RWPE1 (cell line): Measurements from ENCODE around the gene AUTS2.

Source experiments
- CTCF ChIA-PET: fragments of 350-600 bp; sonication (Branson Sonifier 250); formaldehyde crosslinking; extraction: SDS; loops from one replicate; lab custom pipeline; 2021; lab: Yijun Ruan, JAX
- POLR2A ChIA-PET: fragments of 400-600 bp; formaldehyde crosslinking; extraction: SDS; loops from one replicate; lab custom pipeline; 2020; ENCODE audit warnings: antibody characterized with exemption; ENCODE audit not compliant: low non-redundant PET; lab: Yijun Ruan, JAX
- DNase-seq: peaks from one replicate; pipeline ENCODE4 v3.0.0; 2012; ENCODE audit warnings: low spot score
- H3K27ac ChIP-seq: fragments of 450-650 bp; 2 replicates; pipeline ENCODE4 v1.5.1; 2017
- TF ChIP-seq, protein P1 (sequence below): fragments of 450-650 bp; conservative IDR thresholded peaks from 2 replicates; pipeline ENCODE4 v1.5.1; 2017; ENCODE audit warnings: low read depth, mild to moderate bottlenecking

AUTS2 gene

DNA sequence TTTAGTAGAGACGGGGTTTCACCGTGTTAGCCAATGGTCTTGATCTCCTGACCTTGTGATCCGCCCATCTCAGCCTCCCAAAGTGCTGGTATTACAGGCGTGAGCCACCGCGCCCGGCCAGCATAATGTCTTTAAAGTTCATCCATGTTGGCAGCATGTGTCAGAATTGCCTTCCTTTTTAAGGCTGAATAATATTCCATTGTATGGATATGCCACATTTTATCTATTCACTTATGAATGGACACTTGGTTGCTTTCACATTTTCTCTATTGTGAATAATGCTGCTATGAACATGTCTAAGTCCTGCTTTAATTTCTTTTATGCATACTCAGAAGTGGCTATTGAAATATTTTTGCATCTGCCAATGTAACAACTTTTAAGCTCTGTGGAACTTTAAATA lies 779.7 kb downstream of the AUTS2 start:
- ChIA-PET CTCF (interaction anchor here (0.7 kb wide), 1 partner anchor 1354 kb away, joined by 3 read pairs; no protein-coding TSS in a partner anchor), POLR2A (no interaction called here)
- no peak overlapping the region for H3K27ac ChIP-seq
- TF ChIP-seq, protein P1, sequence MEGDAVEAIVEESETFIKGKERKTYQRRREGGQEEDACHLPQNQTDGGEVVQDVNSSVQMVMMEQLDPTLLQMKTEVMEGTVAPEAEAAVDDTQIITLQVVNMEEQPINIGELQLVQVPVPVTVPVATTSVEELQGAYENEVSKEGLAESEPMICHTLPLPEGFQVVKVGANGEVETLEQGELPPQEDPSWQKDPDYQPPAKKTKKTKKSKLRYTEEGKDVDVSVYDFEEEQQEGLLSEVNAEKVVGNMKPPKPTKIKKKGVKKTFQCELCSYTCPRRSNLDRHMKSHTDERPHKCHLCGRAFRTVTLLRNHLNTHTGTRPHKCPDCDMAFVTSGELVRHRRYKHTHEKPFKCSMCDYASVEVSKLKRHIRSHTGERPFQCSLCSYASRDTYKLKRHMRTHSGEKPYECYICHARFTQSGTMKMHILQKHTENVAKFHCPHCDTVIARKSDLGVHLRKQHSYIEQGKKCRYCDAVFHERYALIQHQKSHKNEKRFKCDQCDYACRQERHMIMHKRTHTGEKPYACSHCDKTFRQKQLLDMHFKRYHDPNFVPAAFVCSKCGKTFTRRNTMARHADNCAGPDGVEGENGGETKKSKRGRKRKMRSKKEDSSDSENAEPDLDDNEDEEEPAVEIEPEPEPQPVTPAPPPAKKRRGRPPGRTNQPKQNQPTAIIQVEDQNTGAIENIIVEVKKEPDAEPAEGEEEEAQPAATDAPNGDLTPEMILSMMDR = no peak
- no peak for DNase-seq

DNA sequence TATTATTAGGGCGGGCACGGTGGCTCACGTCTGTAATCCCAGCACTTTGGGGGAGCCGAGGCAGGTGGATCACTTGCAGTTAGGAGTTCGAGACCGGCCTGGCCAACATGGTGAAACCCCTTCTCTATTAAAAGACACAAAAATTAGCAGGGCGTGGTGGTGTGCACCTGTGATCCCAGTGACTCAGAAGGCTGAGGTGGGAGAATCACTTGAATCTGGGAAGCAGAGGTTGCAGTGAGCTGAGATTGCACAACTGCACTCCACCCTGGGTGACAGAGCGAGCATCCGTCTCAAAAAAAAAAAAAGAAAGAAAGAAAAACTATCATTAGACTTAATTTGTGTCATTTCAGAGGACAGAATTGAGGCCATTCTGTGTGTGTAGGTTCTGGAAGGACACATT lies 780.9 kb downstream of the AUTS2 start:
- POLR2A ChIA-PET = no interaction called here
- TF ChIP-seq, protein P1 = no peak
- CTCF ChIA-PET = no interaction called here

DNA sequence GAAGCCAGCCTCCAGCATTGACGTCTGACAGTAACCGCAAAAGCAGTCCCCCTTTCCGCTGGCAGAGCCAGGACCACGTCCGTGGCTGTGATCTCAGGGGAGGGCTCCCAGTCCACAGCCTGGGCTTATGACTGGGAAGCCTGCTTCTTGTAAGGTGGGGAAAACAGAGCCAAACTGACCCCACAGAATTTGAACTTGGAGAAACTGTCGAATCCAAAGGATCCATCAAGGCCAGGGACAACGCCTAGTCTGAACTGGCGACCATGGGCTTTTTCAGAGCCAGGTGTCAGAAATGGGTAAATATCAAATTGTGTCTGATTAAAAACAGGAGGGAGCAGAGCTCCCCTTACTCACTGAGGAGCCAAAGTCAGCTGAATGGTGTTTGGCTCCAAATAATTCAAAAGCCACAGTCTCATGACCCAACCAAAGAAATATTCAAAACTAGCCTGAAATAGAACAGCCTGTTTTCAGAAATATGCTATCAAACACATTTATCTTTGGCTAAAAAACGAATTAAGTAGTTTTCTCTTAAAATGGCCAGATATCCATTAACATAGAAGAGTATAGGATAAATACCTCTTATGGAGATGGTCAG lies 782.2 kb downstream of the AUTS2 start:
- DNase-seq = no peak
- TF ChIP-seq, protein P1 = no peak
- no peak overlapping the region for H3K27ac ChIP-seq
- ChIA-PET CTCF (no interaction called here), POLR2A (no interaction called here)

More for the DNA sequence above, 780.9 kb downstream of the AUTS2 start:
- DNase-seq = no peak
- H3K27ac ChIP-seq = no peak overlapping the region

DNA sequence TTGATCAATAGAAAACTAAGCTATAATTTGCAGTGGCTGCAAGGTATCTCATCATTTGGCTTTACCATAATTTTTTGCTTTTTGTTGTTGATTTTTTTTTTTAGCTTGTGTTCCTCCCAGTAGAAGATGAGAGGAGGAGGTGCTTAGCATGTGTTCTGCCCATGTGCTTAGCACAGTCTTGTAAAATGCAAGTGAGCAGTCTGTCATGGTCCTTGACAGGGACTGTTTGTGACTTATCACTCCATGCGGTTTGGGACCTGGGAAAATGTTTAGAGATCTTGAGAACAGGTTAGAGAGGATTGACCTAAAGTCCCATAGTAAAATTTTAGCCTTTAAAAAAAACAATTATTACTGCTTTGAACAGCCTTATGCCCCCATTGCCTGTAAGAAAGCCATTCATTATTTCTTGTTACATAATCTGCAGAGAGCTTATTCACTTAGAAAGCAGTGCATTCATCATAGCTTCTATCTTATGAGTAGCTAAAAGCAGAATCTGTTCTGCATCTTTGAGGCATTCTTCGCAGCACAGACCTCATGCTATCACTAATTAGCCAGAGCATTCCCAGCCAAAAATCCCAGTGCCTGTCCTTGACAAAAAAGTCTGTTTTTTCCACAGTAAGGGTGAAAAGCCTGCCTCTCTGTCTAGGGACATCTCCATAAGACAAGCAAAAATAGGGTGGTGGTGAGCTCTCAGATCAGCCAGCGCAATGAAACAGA lies 784.9 kb downstream of the AUTS2 start:
- ChIA-PET CTCF (interaction anchor here (0.5 kb wide), 1 partner anchor 231 kb away, joined by 3 read pairs; no protein-coding TSS in a partner anchor), POLR2A (no interaction called here)
- DNase-seq = no peak
- no peak overlapping the region for H3K27ac ChIP-seq
- TF ChIP-seq, protein P1 = no peak

DNA sequence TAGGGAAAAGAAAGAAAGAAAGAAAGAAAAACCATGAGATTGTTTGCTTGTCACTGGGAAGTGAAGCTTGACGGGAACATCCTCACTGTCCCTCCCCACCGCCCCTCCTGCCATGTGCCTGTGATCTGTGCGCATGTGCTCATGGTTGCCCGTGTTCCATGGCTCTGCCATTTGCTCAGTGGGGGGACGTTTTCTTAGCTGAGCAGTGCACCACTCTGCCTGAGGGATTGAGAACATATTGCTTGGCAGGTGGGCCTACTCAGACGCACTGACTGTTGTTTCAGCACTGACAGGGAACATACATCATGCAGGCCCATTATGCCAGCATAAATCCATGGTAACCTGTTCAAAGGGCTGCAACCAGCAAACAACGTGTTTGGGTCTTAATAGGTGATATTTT lies 785.7 kb downstream of the AUTS2 start:
- ChIA-PET CTCF (no interaction called here), POLR2A (no interaction called here)
- no peak for DNase-seq
- H3K27ac ChIP-seq = no peak overlapping the region
- TF ChIP-seq, protein P1 = no peak

DNA sequence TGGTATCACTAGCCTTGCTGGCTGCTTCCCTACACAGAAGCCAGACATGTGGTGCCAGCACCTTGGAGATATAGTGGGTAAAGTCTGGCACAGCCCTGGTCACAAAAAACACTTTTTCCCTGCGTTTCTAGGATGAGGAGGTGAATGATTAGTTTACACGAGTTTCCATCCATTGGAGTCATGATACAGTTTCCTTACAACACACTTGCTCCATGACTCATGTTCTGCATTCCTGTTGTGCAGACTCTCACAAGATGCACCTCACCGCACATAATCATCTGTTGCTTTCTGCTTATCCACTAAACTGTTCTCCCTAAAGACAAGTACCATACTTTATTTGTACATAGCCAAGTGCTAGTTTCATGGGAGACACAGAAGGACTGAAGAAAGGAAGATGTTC lies 786.6 kb downstream of the AUTS2 start:
- ChIA-PET POLR2A (no interaction called here), CTCF (no interaction called here)
- peak; percentile 19 for DNase-seq
- TF ChIP-seq, protein P1 = no peak
- H3K27ac ChIP-seq = no peak overlapping the region
